Right cardiac atrium (tissue), 5 donors: Measurements from ENCODE around the gene DNAJC7. TPM values are rescaled to one million over a fixed set of nuclear protein-coding genes. Genes with fewer than 3 reads are reported as not detected.

Experiments used
- ATAC-seq, 2 donors: fragments of 200-7000 bp; cut with Tn5 transposase; one replicate each; pipeline versions ENCODE4 v1.8.0 to v1.9.1; 2020; ENCODE audit warnings: moderate library complexity in 2 of 2, mild to moderate bottlenecking in 1 of 2
- DNase-seq, 3 donors: peaks; one replicate each; pipeline ENCODE4 v3.0.0-alpha.2; 2020
- H3K27ac ChIP-seq: one replicate; pipeline ENCODE4 v1.5.1; 2013; ENCODE audit warnings: mild to moderate bottlenecking, low read length, control low read depth, moderate library complexity
- H3K27me3 ChIP-seq: one replicate; pipeline ENCODE4 v1.6.1; 2013; ENCODE audit not compliant: control insufficient read depth, insufficient read depth
- H3K4me1 ChIP-seq: one replicate; pipeline ENCODE4 v1.6.1; 2013; ENCODE audit warnings: low read length; ENCODE audit not compliant: control insufficient read depth, insufficient read depth
- H3K4me3 ChIP-seq: one replicate; pipeline ENCODE4 v1.5.1; 2013; ENCODE audit warnings: low read length, control low read depth
- H3K9me3 ChIP-seq: one replicate; pipeline ENCODE4 v1.6.1; 2013; ENCODE audit warnings: low read length; ENCODE audit not compliant: control insufficient read depth
- WGBS: extraction: QIAGEN DNeasy Blood & Tissue Kit; methylation state at CpG from one replicate; pipeline ENCODE4 v1.1.7; 2013; 5-methylcytosine and 5-hydroxymethylcytosine counted together
- intact Hi-C, 4 donors: fragments of 100-400 bp; cut with DNase I; formaldehyde crosslinking; loops; one replicate each; pipeline versions ENCODE4 v1.11.0 to v1.14.0; 2022 to 2023
- polyA plus RNA-seq: library from polyadenylated mRNA; stranded (reverse); fragments of 200-250 nt; gene quantifications from one replicate; pipeline ENCODE4 v1.2.3, GENCODE V29; 2013
- total RNA-seq, 4 donors: library from RNA; stranded (reverse); fragmentation: NEBNext Ultra II Directional; extraction: Animal tissue kit (Norgen Biotek cat#: 25700); gene quantifications; one replicate each; pipeline ENCODE4 v1.2.1, GENCODE V29; 2021
- donor health status: healthy with polysubstance abuse.
- donor health status: DM: no; HTN: yes; CAD: no.
- donor health status: DM: no; HTN: no; CAD: no.
- donor health status: DM: no; HTN: yes; CAD: no; lungs with severe emphysema.
- donor health status: DM: yes; HTN: yes; CAD: no.

The DNAJC7 gene
- total and polyA plus RNA-seq, 5 donors, result 56.2 to 81.5 (median 61.9) TPM

DNA sequence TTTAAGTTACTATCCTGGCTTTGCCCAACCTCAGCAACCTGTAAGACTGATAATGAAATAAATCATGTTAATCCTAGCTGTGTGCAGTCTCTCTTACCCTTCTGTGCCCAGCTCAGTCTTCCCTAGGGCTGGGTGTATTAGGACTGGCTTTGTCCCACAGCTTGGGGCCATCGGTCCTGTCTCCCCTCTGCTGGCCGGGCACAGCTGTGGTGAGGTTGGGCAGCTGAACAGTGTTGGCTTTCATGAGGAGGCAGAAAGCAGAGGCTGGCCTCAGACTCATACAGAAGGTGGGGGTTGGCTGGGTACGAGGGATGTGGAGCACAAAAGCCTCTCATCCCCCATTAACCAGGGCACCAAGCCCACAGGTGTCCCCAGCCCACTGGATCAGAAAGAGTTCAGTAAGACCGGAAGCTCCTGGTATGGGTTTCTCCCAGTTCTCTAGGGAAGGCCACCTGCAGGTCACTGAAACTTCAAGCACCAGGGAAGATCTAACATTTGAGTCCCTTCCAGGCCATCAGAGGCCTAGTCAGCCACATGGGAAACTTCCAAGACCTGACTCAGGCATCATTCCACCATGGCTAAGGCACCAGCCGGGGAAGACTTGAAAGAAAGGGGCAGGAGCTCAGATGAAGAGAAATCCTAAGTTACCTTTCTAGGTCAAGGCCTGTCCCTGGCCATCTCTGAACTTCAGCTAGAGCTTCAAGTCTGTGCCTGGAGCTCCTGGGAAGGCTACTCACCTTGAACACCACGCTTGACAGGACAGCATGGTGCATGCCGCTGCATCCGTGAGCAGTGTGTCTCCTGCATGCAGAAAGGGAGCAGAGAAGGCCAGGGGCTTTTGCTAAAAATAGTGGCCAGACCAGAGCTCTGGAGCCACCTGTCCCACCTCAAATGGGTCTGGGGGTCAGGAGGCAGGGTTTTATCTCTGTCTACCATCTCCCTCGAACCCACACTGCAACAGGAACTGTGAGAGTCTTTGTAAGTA, 41.8 kb downstream of the DNAJC7 start:
- 84% methylated on average over 9 of the region's 9 CpGs for WGBS

DNA sequence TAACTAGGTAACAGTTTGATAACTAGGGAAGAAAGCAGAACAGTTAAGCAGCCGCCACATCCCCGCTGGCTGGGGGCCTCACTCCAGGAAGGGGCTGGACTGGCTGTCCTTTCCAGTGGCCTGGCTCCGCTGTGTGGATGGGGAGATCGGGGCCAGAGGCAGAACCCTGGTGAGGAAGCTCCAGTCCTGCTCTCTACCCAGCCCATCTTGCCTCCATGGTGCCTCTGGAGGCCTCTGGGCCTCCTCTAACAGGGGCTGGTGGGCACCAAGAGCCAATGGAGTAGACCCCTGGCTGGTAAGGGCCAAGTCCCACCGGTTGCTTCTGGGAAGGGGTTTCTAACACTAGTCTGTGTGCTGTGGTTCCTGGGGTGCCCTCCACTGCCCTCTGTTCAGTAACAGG, 42.6 kb downstream of the DNAJC7 start:
- peaks cover 2% of the 10 kb centered on the region for H3K4me1 ChIP-seq
- no peaks in the 10 kb centered on the region for H3K9me3 ChIP-seq
- H3K4me3 ChIP-seq, result no peak overlapping the region
- H3K27ac ChIP-seq, result no peak overlapping the region
- ATAC-seq (no peak), DNase-seq (no peak)
- H3K27me3 ChIP-seq, result no peaks in the 10 kb centered on the region
- intact Hi-C loops, result no loop called here
- 89% methylated on average over 5 of the region's 5 CpGs for WGBS

More for the DNA sequence above, 41.8 kb downstream of the DNAJC7 start:
- Histone ChIP-seq H3K4me3 (no peak overlapping the region), H3K9me3 (no peaks in the 10 kb centered on the region), H3K4me1 (peaks cover 2% of the 10 kb centered on the region), H3K27ac (no peak overlapping the region), H3K27me3 (no peaks in the 10 kb centered on the region)
- intact Hi-C loops, result no loop called here
- no peak for ATAC-seq
- no peak for DNase-seq

DNA sequence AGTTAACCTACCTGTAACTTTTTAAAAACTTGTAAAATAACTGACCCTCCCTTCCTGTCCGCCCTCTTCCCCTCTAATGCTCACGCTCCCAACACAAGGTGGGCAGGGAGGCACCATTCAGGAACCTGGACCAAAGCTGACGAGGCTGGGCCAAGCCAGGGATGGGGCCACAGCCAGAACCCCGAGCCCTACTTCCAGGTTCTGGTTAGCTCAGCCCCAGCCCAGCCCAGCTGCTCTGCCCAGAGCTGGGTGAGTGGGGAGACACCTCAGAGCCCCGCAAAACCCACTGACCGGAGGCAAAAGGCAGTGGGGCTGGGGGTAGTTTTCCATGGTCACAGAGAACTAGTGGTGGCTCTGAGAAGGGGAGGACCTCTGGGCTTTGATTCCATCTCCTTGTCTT, 43.2 kb downstream of the DNAJC7 start:
- no peaks in the 10 kb centered on the region for H3K27me3 ChIP-seq
- intact Hi-C loops, result no loop called here
- no peak for ATAC-seq
- no peak overlapping the region for H3K4me3 ChIP-seq
- no peak overlapping the region for H3K27ac ChIP-seq
- DNase-seq, result no peak
- 87% methylated on average over 6 of the region's 6 CpGs for WGBS
- no peaks in the 10 kb centered on the region for H3K9me3 ChIP-seq
- peaks cover 2% of the 10 kb centered on the region for H3K4me1 ChIP-seq

DNA sequence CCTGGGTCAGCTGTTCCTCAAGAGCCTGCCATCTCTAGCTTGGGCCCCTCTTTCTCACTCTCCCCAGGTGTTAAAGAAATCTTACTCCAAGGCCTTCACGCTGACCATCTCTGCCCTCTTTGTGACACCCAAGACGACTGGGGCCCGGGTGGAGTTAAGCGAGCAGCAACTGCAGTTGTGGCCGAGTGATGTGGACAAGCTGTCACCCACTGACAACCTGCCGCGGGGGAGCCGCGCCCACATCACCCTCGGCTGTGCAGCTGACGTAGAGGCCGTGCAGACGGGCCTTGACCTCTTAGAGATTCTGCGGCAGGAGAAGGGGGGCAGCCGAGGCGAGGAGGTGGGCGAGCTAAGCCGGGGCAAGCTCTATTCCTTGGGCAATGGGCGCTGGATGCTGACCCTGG, 43.8 kb downstream of the DNAJC7 start:
- peak in 1 of 3 donors; percentile 70 for DNase-seq
- Histone ChIP-seq H3K27ac (no peak overlapping the region), H3K9me3 (no peaks in the 10 kb centered on the region), H3K4me3 (no peak overlapping the region), H3K4me1 (peaks cover 2% of the 10 kb centered on the region), H3K27me3 (no peaks in the 10 kb centered on the region)
- intact Hi-C loops, result no loop called here
- WGBS, result 58% methylated on average over 19 of the region's 19 CpGs
- no peak for ATAC-seq

DNA sequence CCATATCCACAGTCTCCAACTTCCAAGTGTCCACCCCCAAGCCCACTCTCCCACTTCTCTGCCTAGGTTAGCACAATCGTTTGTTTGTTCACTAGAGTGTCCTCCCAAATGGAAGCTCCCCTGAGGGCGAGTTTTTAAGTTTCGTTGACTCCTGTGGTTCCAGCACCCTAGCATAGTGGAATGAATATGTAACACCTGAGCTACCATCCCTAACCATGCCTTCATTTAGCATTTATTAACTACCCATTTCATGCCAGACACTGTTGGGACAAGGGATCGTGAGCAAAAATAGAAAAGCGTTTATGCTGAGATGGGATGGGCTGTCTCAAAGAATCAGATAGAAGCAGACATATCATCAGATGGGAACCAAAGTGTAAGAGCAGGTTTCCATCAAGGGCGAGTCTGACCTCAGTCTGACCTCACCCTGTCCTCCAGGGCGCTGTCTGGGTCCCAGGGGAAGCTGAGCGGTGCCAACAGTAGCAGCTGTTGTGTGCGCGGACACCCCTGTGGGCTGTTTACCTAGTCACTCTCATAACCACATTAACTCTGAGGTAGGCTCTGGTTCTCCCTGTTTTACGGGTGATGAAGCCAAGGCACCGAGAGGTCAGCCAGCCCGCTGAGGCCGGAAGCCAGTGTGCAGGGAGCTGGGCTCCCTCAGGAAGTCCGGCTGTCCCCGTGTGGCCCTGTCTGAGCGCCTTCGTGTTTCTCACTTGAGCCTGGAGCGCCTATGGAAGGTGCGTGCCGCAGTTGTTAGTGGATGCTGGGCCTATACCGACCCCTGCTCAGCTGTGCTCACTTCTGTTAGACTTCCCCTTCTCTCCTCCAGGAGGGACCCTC, 44.5 kb downstream of the DNAJC7 start:
- intact Hi-C loops, result no loop called here
- DNase-seq (peak; percentile 49 to 80 (median 79)), ATAC-seq (peak; percentile 46 to 58)
- Histone ChIP-seq H3K4me3 (no peak overlapping the region), H3K4me1 (peaks cover 2% of the 10 kb centered on the region), H3K27me3 (no peaks in the 10 kb centered on the region), H3K27ac (no peak overlapping the region), H3K9me3 (no peaks in the 10 kb centered on the region)
- WGBS, result 45% methylated on average over 22 of the region's 22 CpGs

DNA sequence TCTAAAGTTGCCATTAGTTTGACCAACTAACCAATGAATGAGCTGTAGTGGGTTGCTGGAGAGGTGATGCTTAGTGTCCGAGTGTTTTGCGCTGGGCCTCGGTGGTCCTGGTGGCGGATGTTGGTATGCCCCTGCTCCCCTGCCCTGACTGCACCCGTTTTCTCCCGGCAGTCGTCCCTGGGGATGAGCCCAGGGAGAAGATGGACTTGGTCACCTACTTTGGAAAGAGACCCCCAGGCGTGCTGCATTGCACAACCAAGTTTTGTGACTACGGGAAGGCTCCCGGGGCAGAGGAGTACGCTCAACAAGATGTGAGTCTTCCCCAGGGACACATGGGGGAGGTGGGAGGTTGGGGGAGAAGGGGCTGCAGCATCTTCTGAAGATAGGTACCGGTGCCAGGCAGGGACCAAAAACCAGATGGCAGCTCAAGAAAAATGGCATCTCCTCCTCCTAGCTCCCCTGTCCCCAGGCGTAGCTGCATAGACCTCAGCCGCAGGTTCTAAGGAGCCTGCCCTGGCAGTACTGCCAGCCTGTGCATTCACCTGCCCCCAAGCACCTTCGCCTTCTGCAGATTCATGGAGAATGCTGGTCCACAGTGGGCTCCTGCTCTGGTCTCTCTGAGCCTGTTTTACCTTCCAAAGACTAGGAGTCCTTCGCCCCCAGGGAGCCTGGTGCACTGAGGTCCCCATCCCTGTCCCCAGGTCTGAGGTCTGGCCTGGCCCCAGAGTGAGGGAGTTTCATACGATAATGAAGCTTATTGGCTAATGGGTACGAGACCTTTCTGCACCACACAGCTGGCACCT, 45.3 kb downstream of the DNAJC7 start:
- intact Hi-C loops, result no loop called here
- Histone ChIP-seq H3K4me3 (no peak overlapping the region), H3K27me3 (no peaks in the 10 kb centered on the region), H3K9me3 (no peaks in the 10 kb centered on the region), H3K4me1 (peaks cover 7% of the 10 kb centered on the region), H3K27ac (no peak overlapping the region)
- WGBS, result 83% methylated on average over 18 of the region's 18 CpGs
- DNase-seq (no peak), ATAC-seq (no peak)

DNA sequence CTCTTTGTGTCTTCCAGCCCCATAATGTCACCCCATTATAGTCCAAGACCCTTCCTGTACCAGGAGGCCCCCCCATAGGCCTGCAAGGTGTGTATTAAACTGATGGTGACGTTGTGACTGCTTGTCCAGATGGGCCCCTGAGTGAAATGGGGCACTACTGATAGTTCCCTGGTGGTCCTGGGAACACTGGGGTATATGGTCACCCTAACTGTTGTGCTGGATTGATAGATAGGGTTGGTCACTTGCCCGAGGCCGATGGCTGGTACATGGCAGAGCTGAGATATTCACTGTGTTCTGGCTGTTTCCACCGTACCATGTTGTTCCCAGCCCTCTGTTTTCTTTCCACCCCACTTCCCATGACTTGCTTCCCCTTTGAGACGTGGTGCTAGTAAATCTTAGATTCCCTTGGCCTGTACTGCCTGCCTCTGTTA, 46.3 kb downstream of the DNAJC7 start:
- no peak overlapping the region for H3K27ac ChIP-seq
- intact Hi-C loops, result no loop called here
- no peaks in the 10 kb centered on the region for H3K27me3 ChIP-seq
- H3K9me3 ChIP-seq, result no peaks in the 10 kb centered on the region
- H3K4me3 ChIP-seq, result no peak overlapping the region
- DNase-seq (no peak), ATAC-seq (no peak)
- WGBS, result 79% methylated on average over 5 of the region's 5 CpGs
- H3K4me1 ChIP-seq, result peaks cover 7% of the 10 kb centered on the region

DNA sequence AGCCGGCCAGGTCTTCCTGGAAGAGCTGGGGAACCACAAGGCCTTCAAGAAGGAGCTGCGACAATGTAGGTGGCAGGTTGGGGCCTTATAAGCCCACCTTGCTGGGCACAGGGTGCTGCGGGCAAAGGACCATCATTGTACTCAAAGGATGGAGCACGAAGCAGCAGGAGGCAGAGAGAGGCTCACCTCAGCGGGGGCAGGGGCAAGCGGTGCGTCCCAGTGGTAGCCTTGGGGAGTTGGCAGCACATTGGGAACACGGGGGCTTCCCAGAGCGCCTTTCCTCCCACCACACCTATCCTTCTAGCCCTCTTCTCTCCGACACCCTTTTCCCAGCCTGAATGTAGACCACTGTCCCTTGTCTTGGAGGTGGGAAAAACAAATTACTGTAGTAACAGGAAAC, 48.6 kb downstream of the DNAJC7 start:
- no peak for ATAC-seq
- no peak overlapping the region for H3K27ac ChIP-seq
- H3K4me3 ChIP-seq, result no peak overlapping the region
- 91% methylated on average over 10 of the region's 10 CpGs for WGBS
- no peaks in the 10 kb centered on the region for H3K27me3 ChIP-seq
- intact Hi-C loops, result loop anchor here in 3 of 4 donors (5.0 to 10.0 kb wide), 3 partner anchors 44 to 56 kb away; partner anchors contain the start of genes DNAJC7 (in 1 of the 3) and NKIRAS2 (in 1 of the 3)
- DNase-seq, result no peak
- H3K9me3 ChIP-seq, result no peaks in the 10 kb centered on the region
- H3K4me1 ChIP-seq, result peaks cover 11% of the 10 kb centered on the region

DNA sequence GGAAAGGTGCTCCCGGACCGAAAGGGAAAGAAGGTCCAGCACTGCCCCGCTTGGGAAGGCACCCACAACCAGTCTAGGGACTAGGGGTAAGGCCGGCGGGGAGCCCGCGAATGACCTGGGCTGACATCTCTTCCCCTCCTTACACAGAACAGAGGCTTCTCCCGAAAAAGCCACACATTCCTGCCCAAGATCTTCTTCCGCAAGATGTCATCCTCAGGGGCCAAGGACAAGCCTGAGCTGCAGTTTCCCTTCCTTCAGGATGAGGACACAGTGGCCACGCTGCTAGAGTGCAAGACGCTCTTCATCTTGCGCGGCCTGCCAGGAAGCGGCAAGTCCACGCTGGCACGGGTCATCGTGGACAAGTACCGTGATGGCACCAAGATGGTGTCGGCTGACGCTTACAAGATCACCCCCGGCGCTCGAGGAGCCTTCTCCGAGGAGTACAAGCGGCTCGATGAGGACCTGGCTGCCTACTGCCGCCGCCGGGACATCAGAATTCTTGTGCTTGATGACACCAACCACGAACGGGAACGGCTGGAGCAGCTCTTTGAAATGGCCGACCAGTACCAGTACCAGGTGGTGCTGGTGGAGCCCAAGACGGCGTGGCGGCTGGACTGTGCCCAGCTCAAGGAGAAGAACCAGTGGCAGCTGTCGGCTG, 49.2 kb downstream of the DNAJC7 start:
- no peak overlapping the region for H3K27ac ChIP-seq
- no peak overlapping the region for H3K4me3 ChIP-seq
- intact Hi-C loops, result loop anchor here in 3 of 4 donors (5.0 to 10.0 kb wide), 3 partner anchors 44 to 57 kb away; partner anchors contain the start of genes DNAJC7 (in 1 of the 3) and NKIRAS2 (in 1 of the 3)
- H3K9me3 ChIP-seq, result no peaks in the 10 kb centered on the region
- WGBS, result 71% methylated on average over 37 of the region's 37 CpGs
- H3K4me1 ChIP-seq, result peaks cover 10% of the 10 kb centered on the region
- DNase-seq, result peak in 2 of 3 donors; percentile 62 to 70
- H3K27me3 ChIP-seq, result no peaks in the 10 kb centered on the region
- ATAC-seq, result no peak
